Stimulated activated CD8-positive, alpha-beta memory T cell treated with anti-CD3 and anti-CD28 coated beads, Interleukin-12 subunit alpha, Interleukin-12 subunit beta, amount 100 ng/mL, for 24 hours (primary cell): ENCODE measurements around the gene MAB21L4.

ENCODE experiments used
- DNase-seq: peaks from one replicate; pipeline ENCODE4 v3.0.0-alpha.2; 2020; ENCODE audit errors: extremely low read depth

Gene MAB21L4

GRCh38 chr2:240877460-240878340, 18.3 kb downstream of the MAB21L4 start:
- no peak for DNase-seq

GRCh38 chr2:240876475-240877251, 19.3 kb downstream of the MAB21L4 start:
- no peak for DNase-seq

GRCh38 chr2:240876035-240876474, 19.9 kb downstream of the MAB21L4 start:
- no peak for DNase-seq

- DNase-seq, result no peak
Observed at GRCh38 chr2:240875228-240876034, 20.5 kb downstream of the MAB21L4 start.

GRCh38 chr2:240874715-240875227, 21.2 kb downstream of the MAB21L4 start:
- DNase-seq, result no peak

GRCh38 chr2:240873805-240874714, 21.9 kb downstream of the MAB21L4 start:
- DNase-seq, result no peak

- no peak for DNase-seq
Observed at GRCh38 chr2:240873098-240873788, 22.7 kb downstream of the MAB21L4 start.

GRCh38 chr2:240872317-240873097, 23.4 kb downstream of the MAB21L4 start:
- DNase-seq, result no peak

- DNase-seq, result no peak
Observed at GRCh38 chr2:240871071-240871958, 24.6 kb downstream of the MAB21L4 start.

GRCh38 chr2:240869956-240870875, 25.7 kb downstream of the MAB21L4 start:
- no peak for DNase-seq

GRCh38 chr2:240869109-240869955, 26.6 kb downstream of the MAB21L4 start:
- no peak for DNase-seq

- DNase-seq, result no peak
Observed at GRCh38 chr2:240868286-240869108, 27.5 kb downstream of the MAB21L4 start, which contains the start of gene AGXT. Gene AGXT (plus strand): TSS chr2:240868824. CDS start chr2:240868866, 42 bp downstream.

- DNase-seq, result no peak
Observed at GRCh38 chr2:240865391-240865790, 30.6 kb downstream of the MAB21L4 start.

GRCh38 chr2:240864475-240864874, 31.5 kb downstream of the MAB21L4 start:
- no peak for DNase-seq

- no peak for DNase-seq
Observed at GRCh38 chr2:240861547-240861946, 34.4 kb downstream of the MAB21L4 start.
